ENCODE measurements around the gene HS3ST4. TPM values are rescaled to one million over a fixed set of nuclear protein-coding genes. Genes with fewer than 3 reads are reported as not detected.

Gene HS3ST4
- total RNA-seq, 4 donors from 2014 or later, result not detected

GRCh38 chr16:25730396-25730795 lies 38.6 kb downstream of the HS3ST4 start:
- Histone ChIP-seq H3K4me1 (no peaks in the 10 kb centered on the region), H3K36me3 (no peaks in the 10 kb centered on the region), H3K4me3 (no peak overlapping the region), H3K9me3 (no peaks in the 10 kb centered on the region), H3K27ac (no peak overlapping the region), H3K27me3 (no peaks in the 10 kb centered on the region)
- no peak for DNase-seq
- TF ChIP-seq POLR2A (IDR thresholded peaks at IDR 0.05), result no peak
- no peak for TF ChIP-seq CTCF (IDR thresholded peaks at IDR 0.05)

GRCh38 chr16:25734430-25735385 lies 42.9 kb downstream of the HS3ST4 start:
- Histone ChIP-seq H3K36me3 (no peaks in the 10 kb centered on the region), H3K4me1 (no peaks in the 10 kb centered on the region), H3K27ac (no peak overlapping the region), H3K27me3 (no peaks in the 10 kb centered on the region), H3K4me3 (no peak overlapping the region), H3K9me3 (no peaks in the 10 kb centered on the region)
- no peak for DNase-seq
- no peak for TF ChIP-seq CTCF (IDR thresholded peaks at IDR 0.05)
- no peak for TF ChIP-seq POLR2A (IDR thresholded peaks at IDR 0.05)

GRCh38 chr16:25735645-25736044 lies 43.9 kb downstream of the HS3ST4 start:
- TF ChIP-seq POLR2A (IDR thresholded peaks at IDR 0.05) (no peak), CTCF (IDR thresholded peaks at IDR 0.05) (no peak)
- H3K9me3 ChIP-seq, result no peaks in the 10 kb centered on the region
- no peak overlapping the region for H3K27ac ChIP-seq
- H3K4me3 ChIP-seq, result no peak overlapping the region
- no peaks in the 10 kb centered on the region for H3K36me3 ChIP-seq
- DNase-seq, result no peak
- H3K27me3 ChIP-seq, result no peaks in the 10 kb centered on the region
- no peaks in the 10 kb centered on the region for H3K4me1 ChIP-seq

- no peak overlapping the region for H3K4me3 ChIP-seq
- TF ChIP-seq POLR2A (IDR thresholded peaks at IDR 0.05) (no peak), CTCF (IDR thresholded peaks at IDR 0.05) (no peak)
- no peaks in the 10 kb centered on the region for H3K36me3 ChIP-seq
- DNase-seq, result no peak
- H3K27ac ChIP-seq, result no peak overlapping the region
- no peaks in the 10 kb centered on the region for H3K27me3 ChIP-seq
- H3K9me3 ChIP-seq, result no peaks in the 10 kb centered on the region
- no peaks in the 10 kb centered on the region for H3K4me1 ChIP-seq
Observed at GRCh38 chr16:25747160-25747758, 55.5 kb downstream of the HS3ST4 start.

GRCh38 chr16:25748092-25748654 lies 56.4 kb downstream of the HS3ST4 start:
- no peaks in the 10 kb centered on the region for H3K9me3 ChIP-seq
- TF ChIP-seq POLR2A (IDR thresholded peaks at IDR 0.05), result no peak
- no peak for DNase-seq
- no peaks in the 10 kb centered on the region for H3K27me3 ChIP-seq
- H3K36me3 ChIP-seq, result no peaks in the 10 kb centered on the region
- H3K4me3 ChIP-seq, result no peak overlapping the region
- no peaks in the 10 kb centered on the region for H3K4me1 ChIP-seq
- no peak overlapping the region for H3K27ac ChIP-seq
